GM21423 (cell line): Measurements from ENCODE around the gene GCH1.
"Not testable (repeated sequence)": the region's sequence is repeated elsewhere in the genome, so short reads cannot be mapped to it uniquely, and the experiment has no call there.

Experiments used
- ATAC-seq: cut with Tn5 transposase; IDR thresholded peaks from one replicate; pipeline ENCODE4 v1.9.1; 2021; ENCODE audit warnings: mild to moderate bottlenecking, moderate library complexity; ENCODE audit not compliant: unreplicated experiment

GCH1 gene

GRCh38 chr14:54870154-54871090 lies 32.2 kb downstream of the GCH1 start:
- not testable (repeated sequence) for ATAC-seq

DNA sequence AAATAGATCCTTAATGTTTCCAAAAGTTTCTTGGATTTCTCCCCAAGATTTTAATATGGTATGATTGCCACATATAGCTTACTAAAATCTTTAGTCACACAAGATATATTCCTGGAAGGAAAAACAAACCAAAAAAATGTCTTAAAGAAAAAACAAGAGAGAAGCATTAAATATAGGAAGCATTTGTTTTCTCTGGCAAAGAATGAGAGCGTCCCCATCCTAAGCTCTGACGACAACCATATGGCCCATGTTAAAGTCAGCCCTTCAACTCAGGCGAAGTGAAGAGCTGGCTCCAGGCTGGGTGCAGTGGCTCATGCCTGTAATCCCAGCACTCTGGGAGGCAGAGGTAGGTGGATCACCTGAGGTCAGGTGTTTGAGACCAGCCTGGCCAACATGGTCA lies 35.6 kb downstream of the GCH1 start:
- ATAC-seq, result no peak

DNA sequence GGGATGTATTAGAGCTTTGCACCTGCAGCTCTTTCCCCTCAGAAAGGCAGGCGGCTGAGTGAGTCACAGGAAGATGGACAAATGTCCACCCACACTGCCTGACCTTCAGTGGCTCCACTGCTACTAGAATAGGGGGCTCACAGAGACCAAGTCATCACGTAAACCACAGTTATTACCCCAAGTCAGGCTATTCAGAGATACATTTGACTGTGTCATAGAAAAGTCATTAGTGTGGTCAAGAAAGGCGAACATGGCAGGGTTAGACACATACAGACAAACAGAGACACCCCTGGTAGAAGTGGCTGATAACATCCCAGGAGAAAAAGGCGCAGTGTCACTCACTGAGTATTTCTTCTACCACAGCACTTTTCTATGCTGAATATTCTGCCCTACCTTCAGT lies 36.0 kb downstream of the GCH1 start:
- no peak for ATAC-seq

DNA sequence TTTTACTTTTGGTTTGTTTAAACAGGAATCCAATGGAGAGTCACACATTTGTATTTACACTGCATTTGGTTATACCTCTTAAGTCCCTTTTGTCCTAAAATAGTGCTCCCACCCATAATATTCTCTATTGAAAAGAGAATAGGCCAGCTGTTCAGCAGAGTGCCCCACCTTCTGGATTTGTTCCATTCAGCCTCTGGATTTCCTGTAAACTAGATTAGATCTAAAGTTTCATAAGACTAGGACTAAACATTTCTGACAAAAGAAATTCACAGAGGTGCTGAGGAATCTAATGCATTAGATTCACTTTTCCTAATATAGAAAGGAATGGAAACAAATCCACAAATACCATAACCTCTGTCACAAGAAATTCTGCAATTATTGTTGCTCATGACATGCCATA lies 38.1 kb downstream of the GCH1 start:
- ATAC-seq, result no peak

- ATAC-seq, result no peak
Observed at GRCh38 chr14:54857830-54858269, 44.8 kb downstream of the GCH1 start.

DNA sequence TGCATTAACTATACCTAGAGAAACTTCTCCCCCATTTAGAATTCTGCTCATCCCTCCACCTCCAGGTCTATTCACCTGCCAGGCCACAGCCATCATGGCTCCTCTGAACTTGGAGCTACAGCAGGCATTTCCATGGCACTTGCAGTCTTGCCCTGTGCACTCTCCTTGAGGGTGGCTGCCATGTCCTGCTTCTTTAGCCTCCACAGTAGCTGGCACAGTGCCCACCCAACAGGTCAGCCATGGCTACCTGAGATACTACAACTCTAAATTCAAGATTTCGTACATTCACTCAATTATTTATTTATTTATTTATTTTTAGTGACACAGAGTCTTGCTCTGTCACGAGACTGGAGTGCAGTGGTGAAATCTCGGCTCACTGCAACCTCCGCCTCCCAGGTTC lies 46.5 kb downstream of the GCH1 start:
- no peak for ATAC-seq

DNA sequence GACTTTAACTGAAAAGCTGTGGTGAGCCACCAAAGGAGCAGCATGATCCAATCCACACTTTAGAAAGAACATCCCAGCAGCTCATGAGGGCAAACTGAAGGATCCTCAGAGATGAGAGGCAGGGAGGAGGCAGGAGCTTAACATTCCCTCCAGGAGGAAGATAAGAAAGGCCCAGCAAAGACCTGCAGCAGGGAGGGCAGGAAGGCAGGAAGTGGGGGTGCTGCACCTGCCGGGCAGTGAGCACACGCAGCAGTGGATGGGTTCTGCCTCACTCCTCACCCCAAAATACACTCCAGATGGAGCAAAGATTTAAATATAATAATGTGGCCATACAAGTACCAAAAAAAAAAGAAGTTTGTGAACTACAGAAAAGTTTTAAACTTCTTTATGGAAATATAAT lies 48.4 kb downstream of the GCH1 start:
- ATAC-seq, result no peak

DNA sequence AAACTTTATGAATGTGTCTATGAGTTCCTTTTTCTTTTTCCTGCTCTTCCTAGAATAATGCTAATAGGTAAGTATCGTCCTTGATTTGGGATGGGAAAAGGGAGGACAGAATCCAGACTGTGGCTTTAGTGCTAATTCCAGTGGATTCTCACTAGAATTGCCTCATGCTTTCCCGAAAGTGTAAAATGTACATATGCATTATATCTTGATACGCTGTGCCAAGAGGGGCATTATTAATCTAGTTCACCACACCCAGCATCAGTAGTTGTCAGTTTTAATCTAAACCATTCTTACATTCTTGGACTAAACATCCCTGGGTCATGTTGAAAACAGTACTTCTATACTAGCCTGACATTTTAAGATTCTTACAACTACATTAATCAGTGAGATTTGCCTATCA lies 49.3 kb downstream of the GCH1 start:
- no peak for ATAC-seq

GRCh38 chr14:54852215-54852614 lies 50.4 kb downstream of the GCH1 start:
- no peak for ATAC-seq

DNA sequence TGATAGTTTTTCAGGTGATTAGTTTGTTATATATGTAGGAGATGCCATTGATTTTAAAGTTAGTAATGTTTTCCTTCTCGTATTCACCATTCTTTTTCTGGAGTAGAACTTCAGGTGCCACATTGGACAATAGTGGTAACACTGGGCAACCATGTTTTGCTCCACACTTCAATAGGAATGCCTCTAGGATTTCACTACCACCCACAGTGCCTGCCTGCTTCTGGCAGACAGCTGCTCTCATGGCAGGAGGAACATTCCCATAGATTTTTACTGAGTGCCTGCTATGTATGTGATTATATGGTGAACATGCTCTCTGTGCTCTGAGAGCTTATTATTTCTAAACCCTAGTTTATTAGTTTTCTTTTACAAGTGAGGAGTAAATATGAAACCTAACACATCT lies 53.7 kb downstream of the GCH1 start:
- ATAC-seq, result no peak

DNA sequence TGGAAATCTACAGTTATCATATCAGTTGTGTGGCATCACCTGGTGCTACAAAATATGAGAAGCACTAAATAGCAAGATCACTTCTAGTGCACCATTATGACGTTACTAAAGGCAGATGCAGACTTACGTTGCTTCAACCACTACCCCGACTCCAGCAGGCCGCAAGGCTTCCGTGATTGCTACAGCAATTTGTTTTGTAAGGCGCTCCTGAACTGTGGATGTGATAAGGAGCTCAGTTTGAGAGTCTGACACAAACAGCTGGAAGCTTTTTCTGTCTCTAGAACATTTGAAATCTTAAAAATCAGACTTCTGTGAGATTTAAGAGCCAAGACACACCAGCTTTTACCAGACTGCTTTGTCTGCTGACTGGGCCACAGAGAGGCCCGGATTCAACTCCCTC lies 57.0 kb downstream of the GCH1 start:
- ATAC-seq, result no peak

DNA sequence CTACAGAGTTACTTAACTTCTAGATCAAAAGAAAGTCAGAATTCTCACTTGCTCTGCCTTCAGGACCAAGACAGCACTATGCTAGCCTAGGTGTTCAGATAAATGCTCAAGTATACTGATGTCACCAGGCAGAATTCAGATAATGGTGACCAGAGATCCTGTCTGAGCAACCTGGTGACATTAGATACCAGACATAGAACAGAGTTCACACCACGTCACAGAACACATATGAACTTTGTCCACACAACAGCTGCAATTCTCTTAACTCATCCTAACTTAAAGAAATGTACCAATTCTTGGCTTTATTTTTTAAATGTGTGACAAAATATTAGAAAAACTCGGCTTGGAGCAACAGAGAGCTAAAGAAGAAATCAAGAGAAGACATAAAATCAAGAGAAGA lies 58.1 kb downstream of the GCH1 start:
- ATAC-seq, result no peak

DNA sequence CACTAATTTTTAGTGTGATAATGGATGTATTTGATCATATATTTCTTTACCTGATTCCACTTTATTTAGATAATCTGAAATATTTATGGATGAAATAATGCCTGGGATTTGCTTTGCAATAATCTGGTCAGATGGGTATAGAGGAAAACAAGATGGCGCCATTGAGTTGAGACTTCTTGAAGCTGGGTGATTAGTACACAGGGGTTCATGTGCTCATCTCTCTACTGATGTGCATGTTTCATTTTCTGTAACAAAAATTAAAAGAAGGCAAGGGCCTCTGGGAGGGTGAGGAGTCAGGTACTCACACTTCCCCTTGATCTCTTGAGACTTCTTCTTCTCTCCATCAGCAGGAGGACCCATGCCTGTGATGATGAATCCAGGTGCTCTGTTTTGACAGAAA lies 61.8 kb downstream of the GCH1 start:
- no peak for ATAC-seq

GRCh38 chr14:54840336-54840735 lies 62.3 kb downstream of the GCH1 start:
- ATAC-seq, result no peak

DNA sequence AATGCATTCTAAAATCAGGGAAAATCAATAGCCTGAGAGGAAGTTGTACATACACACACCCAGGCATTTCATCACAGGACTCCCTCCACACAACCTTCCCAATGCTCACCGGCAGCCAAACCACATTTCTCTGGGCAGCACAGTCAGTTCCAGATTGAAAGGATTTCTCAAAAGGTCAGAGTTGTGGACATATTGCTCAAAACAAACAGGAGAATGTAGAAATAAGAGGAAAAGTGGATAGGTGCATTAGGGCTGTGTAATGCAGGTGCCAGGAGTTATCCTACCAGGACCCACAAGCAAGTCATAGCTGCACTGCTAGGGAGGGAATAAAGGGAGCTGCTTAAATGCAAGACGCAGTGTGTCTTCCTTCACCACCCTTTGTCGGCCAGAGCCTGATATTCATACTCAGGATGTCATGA lies 62.9 kb downstream of the GCH1 start:
- no peak for ATAC-seq

DNA sequence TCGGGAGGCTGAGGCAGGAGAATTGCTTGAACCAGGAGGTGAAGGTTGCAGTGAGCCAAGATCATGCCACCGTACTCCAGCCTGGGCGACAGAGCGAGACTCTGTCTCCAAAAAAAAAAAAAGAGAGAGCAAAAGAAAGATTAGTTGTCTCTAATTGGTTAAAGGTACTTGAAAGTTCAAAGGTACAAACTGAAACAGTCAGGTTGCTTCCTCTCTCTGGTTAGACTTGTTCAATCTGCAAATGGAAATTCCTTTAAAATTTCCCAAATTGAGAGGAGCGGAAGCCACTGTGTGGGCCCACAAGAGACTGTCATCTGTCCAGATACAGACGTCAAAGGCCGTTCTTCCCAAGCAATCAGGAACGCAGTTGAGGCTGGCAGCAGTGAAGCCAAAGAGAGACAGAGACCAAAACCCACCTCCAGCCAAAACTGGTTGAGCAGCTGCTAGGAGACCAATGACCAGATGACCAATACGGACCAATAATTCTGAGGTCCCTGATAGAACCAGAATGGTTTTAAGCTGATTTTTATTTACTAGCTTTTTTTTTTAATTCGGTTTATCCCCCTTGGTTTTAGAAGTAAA lies 63.6 kb downstream of the GCH1 start:
- ATAC-seq, result no peak

DNA sequence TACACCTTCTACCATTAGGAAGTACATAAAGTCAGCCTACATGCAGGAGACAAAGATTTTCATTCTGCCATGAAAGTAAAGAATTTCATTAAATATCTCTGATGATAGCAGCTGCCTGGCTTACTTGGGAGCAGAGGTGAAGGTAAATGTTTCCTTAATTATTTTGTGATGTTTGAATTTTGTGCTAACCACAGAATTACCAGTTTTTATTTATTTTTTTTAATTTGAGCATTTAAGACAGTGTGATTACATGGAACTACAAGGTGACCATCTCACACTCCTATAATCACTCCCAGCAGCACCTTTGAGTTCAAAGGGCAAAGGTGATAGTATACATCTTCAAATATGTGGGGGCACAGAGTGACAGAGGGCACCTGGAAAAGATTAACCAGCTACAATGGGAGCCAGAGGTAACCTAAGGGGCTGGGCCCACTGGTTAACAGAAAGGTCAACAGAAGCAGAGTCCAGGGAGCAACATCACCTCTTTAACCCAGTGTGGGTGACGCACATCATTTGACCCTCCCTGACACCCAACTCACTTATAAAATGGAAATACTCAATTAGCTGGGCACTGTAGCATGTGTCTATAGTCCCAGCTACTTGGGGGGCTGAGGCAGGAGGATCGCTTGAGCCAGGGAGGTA lies 65.0 kb downstream of the GCH1 start:
- no peak for ATAC-seq

GRCh38 chr14:54836231-54836630 lies 66.4 kb downstream of the GCH1 start:
- ATAC-seq, result no peak

- ATAC-seq, result no peak
Observed at GRCh38 chr14:54834727-54835126, 67.9 kb downstream of the GCH1 start.

DNA sequence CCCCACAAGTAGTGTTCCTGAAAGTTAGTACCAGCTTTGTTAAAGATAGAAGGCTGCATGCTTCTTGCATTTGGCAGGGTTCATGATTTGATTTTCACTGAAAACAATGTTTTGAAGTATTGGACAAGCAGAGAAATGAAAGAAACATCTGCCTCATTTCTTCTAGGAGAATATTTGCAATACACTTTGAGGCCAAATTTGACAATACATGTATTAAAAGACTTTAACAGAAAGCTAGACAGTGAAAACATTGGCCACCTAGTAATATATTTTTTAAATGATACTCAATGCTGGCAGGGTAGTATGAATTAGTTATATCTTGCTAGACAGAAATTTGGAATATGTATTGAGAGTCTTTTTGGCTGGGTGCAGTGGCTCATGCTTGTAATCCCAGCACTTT lies 68.5 kb downstream of the GCH1 start:
- no peak for ATAC-seq

GRCh38 chr14:54830650-54831049 lies 72.0 kb downstream of the GCH1 start:
- no peak for ATAC-seq
